Endothelial cell of umbilical vein (primary cell): Measurements from ENCODE around the gene ZC4H2. TPM values are rescaled to one million over a fixed set of nuclear protein-coding genes. Genes with fewer than 3 reads are reported as not detected.
A peak's percentile ranks its signal among the peaks of the same experiment; 100 is the strongest.

Experiments used
- Bru-seq: library from RNA; stranded (reverse); fragments of 400-500 nt; gene quantifications from one replicate; lab custom pipeline; 2021; lab: Mats Ljungman, UMichigan
- BruChase-seq, 2 experiments: library from RNA; stranded (reverse); fragments of 400-500 nt; gene quantifications; one replicate each; lab custom pipeline; 2021; lab: Mats Ljungman, UMichigan
- BruUV-seq: library from RNA; stranded (reverse); fragments of 400-500 nt; replicated peaks from 2 replicates; lab custom pipeline; 2021; lab: Mats Ljungman, UMichigan
- CTCF ChIA-PET: fragments of 300-600, 350-600 bp; sonication (Branson Sonifier 250); formaldehyde crosslinking; loops from one replicate; lab custom pipeline; 2021; ENCODE audit warnings: antibody characterized with exemption, inconsistent platforms; lab: Charles Lee
- POLR2A ChIA-PET: fragments of 300-600, 350-600 bp; sonication (Branson Sonifier 250); formaldehyde crosslinking; loops from one replicate; lab custom pipeline; 2021; ENCODE audit warnings: antibody characterized with exemption, inconsistent platforms; lab: Charles Lee
- DNase-seq: peaks from one replicate; pipeline ENCODE4 v3.0.0-alpha.2; 2011; ENCODE audit warnings: low read depth, low spot score
- FAIRE-seq: peaks from 2 replicates; lab custom pipeline; 2011; peaks lifted over from hg19 to GRCh38; lab: Jason Lieb, UNC
- H2AFZ ChIP-seq: 2 replicates; pipeline ENCODE4 v1.6.0; 2012; ENCODE audit warnings: low read depth, low read length, control low read depth, inconsistent platforms
- H3K27ac ChIP-seq: 2 replicates; pipeline ENCODE4 v1.5.1; 2011; ENCODE audit warnings: low read depth, mild to moderate bottlenecking, control low read depth, low read length, moderate library complexity; ENCODE audit not compliant: insufficient read depth
- H3K27me3 ChIP-seq, 2 experiments: 2 replicates each; pipeline versions ENCODE4 v1.6.0 to v1.6.1; 2011; ENCODE audit warnings: low read length in 2 of 2, mixed read lengths in 1 of 2; ENCODE audit not compliant: control insufficient read depth in 2 of 2, insufficient read depth in 2 of 2
- H3K36me3 ChIP-seq, 2 experiments: 2 replicates in 1 of 2; 3 replicates in 1 of 2; pipeline ENCODE4 v1.5.1; 2011; ENCODE audit warnings: low read length in 2 of 2, mild to moderate bottlenecking in 1 of 2, moderate library complexity in 1 of 2; ENCODE audit not compliant: control insufficient read depth in 2 of 2, insufficient read depth in 2 of 2; ENCODE audit errors: extremely low read depth in 1 of 2
- H3K4me1 ChIP-seq: 3 replicates; pipeline ENCODE4 v1.5.1; 2011; ENCODE audit warnings: mild to moderate bottlenecking, low read length; ENCODE audit not compliant: control insufficient read depth, insufficient read depth; ENCODE audit errors: extremely low read depth
- H3K4me2 ChIP-seq: 2 replicates; pipeline ENCODE4 v1.6.1; 2011; ENCODE audit warnings: low read length, control low read depth, mixed read lengths; ENCODE audit not compliant: insufficient read depth
- H3K4me3 ChIP-seq, 3 experiments: fragments of 200-600 bp in 1 of 3; sonication (generic), shearing (Covaris generic) in 1 of 3; replicated peaks in 1 of 3; 2 replicates each; pipeline ENCODE4 v1.5.1; 2011 to 2016; ENCODE audit warnings: control low read depth in 3 of 3, low read length in 3 of 3, mild to moderate bottlenecking in 2 of 3, inconsistent platforms in 1 of 3, low read depth in 1 of 3, moderate library complexity in 1 of 3; ENCODE audit not compliant: insufficient read depth in 1 of 3
- H3K79me2 ChIP-seq: 2 replicates; pipeline ENCODE4 v1.6.0; 2012; ENCODE audit warnings: low read length, inconsistent platforms; ENCODE audit not compliant: control insufficient read depth, insufficient read depth
- H3K9ac ChIP-seq: replicated peaks from 2 replicates; pipeline ENCODE3; 2011; ENCODE audit warnings: low read length, control low read depth; ENCODE audit not compliant: insufficient read depth; ENCODE audit errors: extremely low read depth
- H3K9me1 ChIP-seq: replicated peaks from 3 replicates; pipeline ENCODE4 v1.6.0; 2011; ENCODE audit warnings: mild to moderate bottlenecking, low read length; ENCODE audit not compliant: control insufficient read depth, insufficient read depth; ENCODE audit errors: extremely low read depth
- H3K9me3 ChIP-seq: replicated peaks from 2 replicates; pipeline ENCODE4 v1.5.1; 2012; ENCODE audit warnings: low read length, inconsistent platforms; ENCODE audit not compliant: control insufficient read depth, insufficient read depth
- H4K20me1 ChIP-seq: replicated peaks from 2 replicates; pipeline ENCODE3; 2011; ENCODE audit warnings: mild to moderate bottlenecking, low read length; ENCODE audit not compliant: control insufficient read depth, insufficient read depth; ENCODE audit errors: extremely low read depth
- EZH2 ChIP-seq: IDR thresholded peaks from 2 replicates; pipeline ENCODE4 v1.6.1; 2012; ENCODE audit warnings: borderline replicate concordance, low read depth, mild to moderate bottlenecking, moderate library complexity, low read length, inconsistent platforms; ENCODE audit not compliant: severe bottlenecking
- FOS ChIP-seq: IDR thresholded peaks from 2 replicates; pipeline ENCODE4 v1.6.1; 2011; ENCODE audit warnings: mild to moderate bottlenecking, low read length, moderate library complexity, borderline replicate concordance; ENCODE audit not compliant: insufficient read depth
- GATA2 ChIP-seq: IDR thresholded peaks from 2 replicates; pipeline ENCODE4 v1.7.0; 2011; ENCODE audit warnings: low read depth, mild to moderate bottlenecking, moderate library complexity, mixed read lengths, low read length; ENCODE audit not compliant: insufficient read length, insufficient read depth
- JUN ChIP-seq: IDR thresholded peaks from 2 replicates; pipeline ENCODE4 v1.6.1; 2011; ENCODE audit warnings: borderline replicate concordance, low read depth; ENCODE audit not compliant: insufficient read length, insufficient read depth
- MYC ChIP-seq: IDR thresholded peaks from one replicate; pipeline ENCODE4 v1.6.1; 2011; ENCODE audit warnings: mild to moderate bottlenecking, low read depth, low read length
- POLR2A ChIP-seq: IDR thresholded peaks from 2 replicates; pipeline ENCODE4 v1.6.1; 2012; ENCODE audit warnings: low read depth, mild to moderate bottlenecking, control low read depth, low read length
- POLR2AphosphoS5 ChIP-seq: IDR thresholded peaks from 2 replicates; pipeline ENCODE4 v1.6.1; 2012; ENCODE audit warnings: low read depth, mild to moderate bottlenecking, control low read depth, low read length, moderate library complexity; ENCODE audit not compliant: insufficient read depth
- dilution Hi-C: fragments of 300-500 bp; cut with MboI; formaldehyde crosslinking; loops from one replicate; pipeline ENCODE4 v1.15.0; 2019; ENCODE audit warnings: low sequenced_read_pairs; ENCODE audit not compliant: extremely low pct_ligation_motif_present
- intact Hi-C: fragments of 100-400 bp; cut with micrococcal nuclease; formaldehyde crosslinking; loops from one replicate; pipeline ENCODE4 v1.10.0; 2022
- long read RNA-seq: library from polyadenylated mRNA; stranded (forward); transcript quantifications from one replicate; pipeline ENCODE4 v2.0.0, GENCODE V29; 2021
- polyA minus RNA-seq, 3 experiments: library from RNA; depleted of rRNA, polyadenylated mRNA; stranded (reverse); fragments of >200 nt; gene quantifications; 1 replicate in 1 of 3; 2 replicates in 2 of 3; pipeline ENCODE4 v1.2.3, GENCODE V29; 2011
- polyA plus RNA-seq, 4 experiments: library from polyadenylated mRNA; depleted of rRNA in 3 of 4; stranded (reverse) in 3 of 4; unstranded in 1 of 4; fragments of >200 nt; gene quantifications; 2 replicates each; pipeline versions ENCODE4 v1.2.1 to v1.2.3, GENCODE V29; 2011 to 2012; ENCODE audit warnings: missing spikeins in 1 of 4
- total RNA-seq: library from RNA; stranded (reverse); gene quantifications from 2 replicates; pipeline ENCODE4 v1.2.3, GENCODE V29; 2021
- TF ChIP-seq, protein P1 (sequence below): IDR thresholded peaks from 2 replicates; pipeline ENCODE4 v1.6.1; 2011; ENCODE audit not compliant: insufficient read depth, insufficient read length
- TF ChIP-seq, protein P2 (sequence below), 2 donors: IDR thresholded peaks; 1 replicate in 1 of 2; 2 replicates in 1 of 2; pipeline ENCODE4 v1.5.1; 2011; ENCODE audit warnings: low read length in 2 of 2, mild to moderate bottlenecking in 2 of 2, moderate library complexity in 2 of 2, control low read depth in 1 of 2, inconsistent platforms in 1 of 2, low read depth in 1 of 2; ENCODE audit not compliant: insufficient read depth in 1 of 2; ENCODE audit errors: extremely low read depth in 1 of 2

Gene ZC4H2, protein sequence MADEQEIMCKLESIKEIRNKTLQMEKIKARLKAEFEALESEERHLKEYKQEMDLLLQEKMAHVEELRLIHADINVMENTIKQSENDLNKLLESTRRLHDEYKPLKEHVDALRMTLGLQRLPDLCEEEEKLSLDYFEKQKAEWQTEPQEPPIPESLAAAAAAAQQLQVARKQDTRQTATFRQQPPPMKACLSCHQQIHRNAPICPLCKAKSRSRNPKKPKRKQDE
- total RNA-seq (12.8 and 14.6 TPM in 2 replicates), polyA plus RNA-seq (11.5 and 12.8 TPM in 2 replicates), polyA minus RNA-seq (11.9 and 17.2 TPM in 2 replicates), Bru-seq, nascent RNA (percentile 45 among the genes with signal in this experiment), BruChase-seq, experiment 1, labeled RNA remaining after a 6-hour chase (percentile 53 among the genes with signal in this experiment), BruChase-seq, experiment 2, labeled RNA remaining after a 2-hour chase (percentile 61 among the genes with signal in this experiment)
- polyA plus RNA-seq (2011; cell fraction: cytosol; rRNA removed): 16.5 and 17.3 TPM in 2 replicates
- 29.2 and 32.5 TPM in 2 replicates for polyA plus RNA-seq (2011; cell fraction: nucleus; rRNA removed)
- 10.7 and 11.2 TPM in 2 replicates for polyA plus RNA-seq (2012)
- not detected for polyA minus RNA-seq (2011; cell fraction: cytosol; rRNA and poly(A)+ RNA removed)
- polyA minus RNA-seq (2011; cell fraction: nucleus; rRNA and poly(A)+ RNA removed): 10.1 and 14.5 TPM in 2 replicates
- long read RNA-seq, transcript ZC4H2-202 (5 exons, 2,184 nt): major isoform, 33 of 38 reads
- long read RNA-seq, partial matches to known transcripts: 2 of 38 reads
- long read RNA-seq, other reads (novel, unspliced or antisense): 3 of 38 reads

DNA sequence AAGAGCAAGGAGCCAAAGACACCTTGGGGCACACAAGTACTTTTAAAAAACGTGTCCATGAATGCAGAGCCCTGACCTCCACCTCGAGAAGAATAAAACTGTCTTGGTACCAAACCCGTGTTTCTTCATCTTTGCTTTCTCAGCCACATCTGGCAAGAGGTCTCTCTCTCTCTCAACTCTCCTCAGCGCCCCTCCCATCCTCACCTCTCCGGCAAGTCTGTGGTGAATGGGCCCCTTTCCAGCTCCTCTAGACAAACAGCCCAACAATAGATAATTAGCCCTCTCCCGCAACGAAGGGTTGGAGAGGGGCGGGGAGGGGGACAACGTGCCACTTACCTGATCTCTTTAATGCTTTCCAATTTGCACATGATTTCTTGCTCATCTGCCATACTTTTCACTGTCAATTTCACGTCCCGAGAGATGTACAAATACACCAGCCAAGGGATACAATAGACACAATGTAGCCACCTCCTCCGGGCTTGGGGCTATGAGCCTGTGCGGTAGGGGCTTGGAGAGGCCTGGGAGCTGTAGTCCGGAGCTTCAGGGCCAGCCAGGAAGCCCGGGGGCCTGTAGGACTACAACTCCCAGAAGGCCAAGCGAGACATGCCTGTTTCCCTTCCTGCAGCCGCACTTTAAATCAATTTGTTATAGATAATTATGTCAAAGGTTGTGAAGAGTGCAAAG, at the start of gene ZC4H2:
Gene ZC4H2 (minus strand): TSS at position 462 of the 684 bp plus-strand sequence. CDS start 73 bp downstream, at position 389.
- DNase-seq (peak; percentile 81), FAIRE-seq (peak; percentile 96)
- dilution Hi-C loops: no loop called here
- POLR2A ChIA-PET: no interaction called here
- Histone ChIP-seq H3K36me3 (no peaks in the 10 kb centered on the region), H3K9ac (peak within 1 kb of the TSS; percentile 62), H2AFZ (peak within 1 kb of the TSS; percentile 92), H3K4me3 (peak within 1 kb of the TSS; percentile 65 to 93 (median 80)), H4K20me1 (no peaks in the 10 kb centered on the region), H3K9me1 (no peaks in the 10 kb centered on the region), H3K9me3 (no peaks in the 10 kb centered on the region), H3K4me1 (peaks cover 3% of the 10 kb centered on the region), H3K79me2 (peaks cover 5% of the 10 kb centered on the region), H3K27ac (peak within 1 kb of the TSS; percentile 12), H3K4me2 (peak within 1 kb of the TSS; percentile 85), H3K27me3 (no peaks in the 10 kb centered on the region)
- BruUV-seq: TSS peak; percentile 59
- intact Hi-C loops: no loop called here
- TF ChIP-seq, protein P1, sequence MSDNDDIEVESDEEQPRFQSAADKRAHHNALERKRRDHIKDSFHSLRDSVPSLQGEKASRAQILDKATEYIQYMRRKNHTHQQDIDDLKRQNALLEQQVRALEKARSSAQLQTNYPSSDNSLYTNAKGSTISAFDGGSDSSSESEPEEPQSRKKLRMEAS: no peak
- TF ChIP-seq, protein P2, sequence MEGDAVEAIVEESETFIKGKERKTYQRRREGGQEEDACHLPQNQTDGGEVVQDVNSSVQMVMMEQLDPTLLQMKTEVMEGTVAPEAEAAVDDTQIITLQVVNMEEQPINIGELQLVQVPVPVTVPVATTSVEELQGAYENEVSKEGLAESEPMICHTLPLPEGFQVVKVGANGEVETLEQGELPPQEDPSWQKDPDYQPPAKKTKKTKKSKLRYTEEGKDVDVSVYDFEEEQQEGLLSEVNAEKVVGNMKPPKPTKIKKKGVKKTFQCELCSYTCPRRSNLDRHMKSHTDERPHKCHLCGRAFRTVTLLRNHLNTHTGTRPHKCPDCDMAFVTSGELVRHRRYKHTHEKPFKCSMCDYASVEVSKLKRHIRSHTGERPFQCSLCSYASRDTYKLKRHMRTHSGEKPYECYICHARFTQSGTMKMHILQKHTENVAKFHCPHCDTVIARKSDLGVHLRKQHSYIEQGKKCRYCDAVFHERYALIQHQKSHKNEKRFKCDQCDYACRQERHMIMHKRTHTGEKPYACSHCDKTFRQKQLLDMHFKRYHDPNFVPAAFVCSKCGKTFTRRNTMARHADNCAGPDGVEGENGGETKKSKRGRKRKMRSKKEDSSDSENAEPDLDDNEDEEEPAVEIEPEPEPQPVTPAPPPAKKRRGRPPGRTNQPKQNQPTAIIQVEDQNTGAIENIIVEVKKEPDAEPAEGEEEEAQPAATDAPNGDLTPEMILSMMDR (IDR thresholded peaks at IDR 0.05; ENCODE audit: extremely low read depth in 1 of 2, insufficient read depth in 1 of 2, low read depth in 1 of 2, low read length in 2 of 2): no peak
- TF ChIP-seq MYC (no peak), POLR2AphosphoS5 (no peak), GATA2 (no peak), FOS (no peak), EZH2 (no peak), POLR2A (no peak), JUN (no peak)
- CTCF ChIA-PET: interaction anchor here (1.2 to 1.7 kb wide), 2 partner anchors 10 to 59 kb away, joined by 3 to 4 read pairs; partner anchors contain the start of gene ZC3H12B
